Spinal cord (tissue), 10 donors: Measurements from ENCODE around the gene LMBR1. TPM values are rescaled to one million over a fixed set of nuclear protein-coding genes. Genes with fewer than 3 reads are reported as not detected.
A peak's percentile ranks its signal among the peaks of the same experiment; 100 is the strongest.

Experiments used
- DNase-seq, 6 donors: peaks; one replicate each; pipeline versions ENCODE4 v3.0.0 to v3.0.0-alpha.2; 2013 to 2015; ENCODE audit warnings: low spot score in 6 of 6, low read depth in 4 of 6
- H3K27ac ChIP-seq: one replicate; pipeline ENCODE4 v1.5.1; 2013; ENCODE audit warnings: low read depth, low read length, control low read depth
- H3K27me3 ChIP-seq: one replicate; pipeline ENCODE4 v1.6.1; 2013; ENCODE audit warnings: low read length; ENCODE audit not compliant: control insufficient read depth, insufficient read depth
- H3K36me3 ChIP-seq: one replicate; pipeline ENCODE4 v1.6.1; 2013; ENCODE audit warnings: low read length; ENCODE audit not compliant: control insufficient read depth, insufficient read depth
- H3K4me1 ChIP-seq: one replicate; pipeline ENCODE4 v1.6.1; 2013; ENCODE audit warnings: low read length; ENCODE audit not compliant: control insufficient read depth, insufficient read depth
- H3K4me3 ChIP-seq: one replicate; pipeline ENCODE4 v1.5.1; 2013; ENCODE audit warnings: low read depth, low read length, control low read depth
- H3K9me3 ChIP-seq: one replicate; pipeline ENCODE4 v1.6.1; 2013; ENCODE audit warnings: low read length; ENCODE audit not compliant: control insufficient read depth, insufficient read depth
- WGBS: methylation state at CpG from one replicate; pipeline ENCODE4 v1.1.5; 2013; ENCODE audit warnings: missing lambda C conversion rate; ENCODE audit not compliant: insufficient coverage; 5-methylcytosine and 5-hydroxymethylcytosine counted together
- polyA plus RNA-seq, 2 donors: library from polyadenylated mRNA; unstranded; fragments of 120-200 nt; gene quantifications; one replicate each; pipeline ENCODE4 v1.2.1, GENCODE V29; 2013; ENCODE audit not compliant: insufficient read length in 2 of 2
- total RNA-seq, 2 donors: library from RNA; depleted of rRNA in 1 of 2; stranded (reverse); fragments of 120-200 nt in 1 of 2; fragments of >200 nt in 1 of 2; gene quantifications; one replicate each; pipeline versions ENCODE4 v1.2.3 to v1.2.4, GENCODE V29; 2013 to 2014
- donor health status: healthy.

Gene LMBR1
- total and polyA plus RNA-seq, 4 donors: 54.9 to 164 (median 64.1) TPM

GRCh38 chr7:156790264-156790663 is 102.7 kb downstream of the LMBR1 start:
- Histone ChIP-seq H3K27me3 (no peaks in the 10 kb centered on the region), H3K9me3 (no peaks in the 10 kb centered on the region), H3K4me1 (no peaks in the 10 kb centered on the region), H3K4me3 (no peak overlapping the region), H3K27ac (no peak overlapping the region), H3K36me3 (peaks cover 3% of the 10 kb centered on the region)
- DNase-seq: no peak

GRCh38 chr7:156785998-156786543 is 106.9 kb downstream of the LMBR1 start:
- no peak overlapping the region for H3K27ac ChIP-seq

GRCh38 chr7:156783864-156784263 is 109.1 kb downstream of the LMBR1 start:
- WGBS: no CpG with 5 or more reads among the region's 4 CpGs
- no peaks in the 10 kb centered on the region for H3K9me3 ChIP-seq

More at GRCh38 chr7:156785998-156786543, 106.9 kb downstream of the LMBR1 start:
- no peak for DNase-seq
- Histone ChIP-seq H3K36me3 (peaks cover 3% of the 10 kb centered on the region), H3K9me3 (no peaks in the 10 kb centered on the region), H3K4me1 (no peaks in the 10 kb centered on the region), H3K27me3 (no peaks in the 10 kb centered on the region), H3K4me3 (no peak overlapping the region)
- WGBS: 100% methylated on average over 1 of the region's 4 CpGs

GRCh38 chr7:156781972-156782371 is 111.0 kb downstream of the LMBR1 start:
- no CpG with 5 or more reads among the region's 2 CpGs for WGBS
- no peak overlapping the region for H3K4me3 ChIP-seq

More at GRCh38 chr7:156783864-156784263, 109.1 kb downstream of the LMBR1 start:
- H3K36me3 ChIP-seq: peaks cover 3% of the 10 kb centered on the region
- H3K4me3 ChIP-seq: no peak overlapping the region
- H3K27ac ChIP-seq: no peak overlapping the region
- DNase-seq: no peak
- no peaks in the 10 kb centered on the region for H3K27me3 ChIP-seq
- H3K4me1 ChIP-seq: no peaks in the 10 kb centered on the region

GRCh38 chr7:156780724-156781455 is 112.1 kb downstream of the LMBR1 start:
- peaks cover under 1% of the 10 kb centered on the region for H3K36me3 ChIP-seq
- H3K4me1 ChIP-seq: no peaks in the 10 kb centered on the region
- WGBS: no CpG with 5 or more reads among the region's 4 CpGs
- no peak for DNase-seq
- no peak overlapping the region for H3K27ac ChIP-seq
- no peaks in the 10 kb centered on the region for H3K9me3 ChIP-seq
- no peaks in the 10 kb centered on the region for H3K27me3 ChIP-seq
- no peak overlapping the region for H3K4me3 ChIP-seq

More at GRCh38 chr7:156781972-156782371, 111.0 kb downstream of the LMBR1 start:
- Histone ChIP-seq H3K27ac (no peak overlapping the region), H3K4me1 (no peaks in the 10 kb centered on the region), H3K36me3 (peaks cover 3% of the 10 kb centered on the region), H3K9me3 (no peaks in the 10 kb centered on the region), H3K27me3 (no peaks in the 10 kb centered on the region)
- DNase-seq: no peak

- Histone ChIP-seq H3K4me1 (no peaks in the 10 kb centered on the region), H3K9me3 (no peaks in the 10 kb centered on the region), H3K27me3 (no peaks in the 10 kb centered on the region), H3K36me3 (no peaks in the 10 kb centered on the region), H3K4me3 (no peak overlapping the region), H3K27ac (no peak overlapping the region)
- peak in 1 of 6 donors; percentile 45 for DNase-seq
- no CpG with 5 or more reads among the region's 3 CpGs for WGBS
Observed at GRCh38 chr7:156778668-156779067, 114.3 kb downstream of the LMBR1 start.

GRCh38 chr7:156778201-156778600 is 114.8 kb downstream of the LMBR1 start:
- Histone ChIP-seq H3K27me3 (no peaks in the 10 kb centered on the region), H3K4me3 (no peak overlapping the region), H3K4me1 (no peaks in the 10 kb centered on the region), H3K9me3 (no peaks in the 10 kb centered on the region), H3K36me3 (no peaks in the 10 kb centered on the region), H3K27ac (no peak overlapping the region)
- DNase-seq: no peak
- no CpG with 5 or more reads among the region's 3 CpGs for WGBS

GRCh38 chr7:156777364-156778069 is 115.5 kb downstream of the LMBR1 start:
- H3K36me3 ChIP-seq: no peaks in the 10 kb centered on the region
- no peak overlapping the region for H3K27ac ChIP-seq
- H3K9me3 ChIP-seq: no peaks in the 10 kb centered on the region
- no peaks in the 10 kb centered on the region for H3K27me3 ChIP-seq
- no peaks in the 10 kb centered on the region for H3K4me1 ChIP-seq
- no peak for DNase-seq
- no peak overlapping the region for H3K4me3 ChIP-seq
- WGBS: 98% methylated on average over 4 of the region's 5 CpGs

- DNase-seq: no peak
- Histone ChIP-seq H3K9me3 (no peaks in the 10 kb centered on the region), H3K27ac (no peak overlapping the region), H3K4me1 (no peaks in the 10 kb centered on the region), H3K27me3 (no peaks in the 10 kb centered on the region), H3K4me3 (no peak overlapping the region), H3K36me3 (no peaks in the 10 kb centered on the region)
- WGBS: no CpG with 5 or more reads among the region's 2 CpGs
Observed at GRCh38 chr7:156776527-156776926, 116.5 kb downstream of the LMBR1 start.
